ENCODE results near the gene BCLAF3. TPM values are rescaled to one million over a fixed set of nuclear protein-coding genes. Genes with fewer than 3 reads are reported as not detected.

Gene BCLAF3
- total and polyA plus RNA-seq, 2 donors (not counting 1 experiment from before 2014, with no cell fraction given), result 3.1 to 21.5 TPM

- Mint-ChIP-seq H3K27me3 (no peaks in the 10 kb centered on the region), H3K4me1 (peaks cover 17% of the 10 kb centered on the region), H3K4me3 (no peak overlapping the region), H3K27ac (no peak overlapping the region), H3K9me3 (ENCODE audit: insufficient read depth) (no peaks in the 10 kb centered on the region)
- ATAC-seq (ENCODE audit: low read depth) (no peak), DNase-seq (no peak)
- Histone ChIP-seq H3K4me1 (ENCODE audit: control insufficient read depth in 2 of 2, insufficient read depth in 2 of 2, low read length in 2 of 2) (no peaks in the 10 kb centered on the region), H4K20me1 (ENCODE audit: control insufficient read depth, insufficient read depth, low read length, poor library complexity, severe bottlenecking) (peaks cover 9% of the 10 kb centered on the region), H3K9ac (ENCODE audit: low read length) (no peak overlapping the region), H3K79me2 (ENCODE audit: control insufficient read depth, insufficient read depth, low read length) (peaks cover 49% of the 10 kb centered on the region), H3K4me3 (ENCODE audit: control extremely low read depth in 1 of 5, extremely low read depth in 1 of 5, insufficient read depth in 1 of 5, low read depth in 2 of 5, low read length in 4 of 5) (no peak overlapping the region), H2AFZ (ENCODE audit: insufficient read depth, low read depth, low read length, poor library complexity, severe bottlenecking) (no peak overlapping the region), H3K4me2 (replicated peaks; ENCODE audit: low read depth, low read length, poor library complexity, severe bottlenecking) (no peak overlapping the region), H3K27ac (ENCODE audit: low read length in 2 of 2) (no peak overlapping the region), H3K27me3 (replicated peaks in 1 of 4; ENCODE audit: control extremely low read depth in 1 of 4, control insufficient read depth in 3 of 4, insufficient read depth in 4 of 4, low read length in 3 of 4) (no peaks in the 10 kb centered on the region), H3K9me3 (ENCODE audit: control extremely low read depth in 1 of 3, control insufficient read depth in 2 of 3, insufficient read depth in 1 of 3, low read length in 2 of 3) (no peaks in the 10 kb centered on the region), H3K36me3 (replicated peaks in 1 of 2; ENCODE audit: control extremely low read depth in 1 of 2, control insufficient read depth in 1 of 2, extremely low read depth in 1 of 2, insufficient read depth in 2 of 2, low read length in 1 of 2) (no peaks in the 10 kb centered on the region)
- ChIA-PET CTCF (no interaction called here), POLR2A (no interaction called here)
- intact Hi-C loops (cut with micrococcal nuclease), result no loop called here
- TF ChIP-seq CTCF (IDR thresholded peaks at IDR 0.05) (no peak), EZH2 (IDR thresholded peaks at IDR 0.05; ENCODE audit: borderline replicate concordance, insufficient read depth, low read depth, low read length, poor library complexity, severe bottlenecking) (no peak)
Observed at GRCh38 chrX:19975845-19976244, 15.0 kb downstream of the BCLAF3 start.

- TF ChIP-seq EZH2 (IDR thresholded peaks at IDR 0.05; ENCODE audit: borderline replicate concordance, insufficient read depth, low read depth, low read length, poor library complexity, severe bottlenecking), result no peak
- Histone ChIP-seq H3K36me3 (replicated peaks in 1 of 2; ENCODE audit: control extremely low read depth in 1 of 2, control insufficient read depth in 1 of 2, extremely low read depth in 1 of 2, insufficient read depth in 2 of 2, low read length in 1 of 2) (no peaks in the 10 kb centered on the region), H4K20me1 (ENCODE audit: control insufficient read depth, insufficient read depth, low read length, poor library complexity, severe bottlenecking) (peaks cover 9% of the 10 kb centered on the region), H3K4me2 (replicated peaks; ENCODE audit: low read depth, low read length, poor library complexity, severe bottlenecking) (no peak overlapping the region), H3K9ac (ENCODE audit: low read length) (no peak overlapping the region), H3K27ac (ENCODE audit: low read length in 2 of 2) (no peak overlapping the region), H2AFZ (ENCODE audit: insufficient read depth, low read depth, low read length, poor library complexity, severe bottlenecking) (no peak overlapping the region), H3K4me1 (ENCODE audit: control insufficient read depth in 2 of 2, insufficient read depth in 2 of 2, low read length in 2 of 2) (no peaks in the 10 kb centered on the region), H3K4me3 (ENCODE audit: control extremely low read depth in 1 of 5, extremely low read depth in 1 of 5, insufficient read depth in 1 of 5, low read depth in 2 of 5, low read length in 4 of 5) (no peak overlapping the region), H3K9me3 (ENCODE audit: control extremely low read depth in 1 of 3, control insufficient read depth in 2 of 3, insufficient read depth in 1 of 3, low read length in 2 of 3) (no peaks in the 10 kb centered on the region), H3K79me2 (ENCODE audit: control insufficient read depth, insufficient read depth, low read length) (peaks cover 27% of the 10 kb centered on the region), H3K27me3 (replicated peaks in 1 of 4; ENCODE audit: control extremely low read depth in 1 of 4, control insufficient read depth in 3 of 4, insufficient read depth in 4 of 4, low read length in 3 of 4) (no peaks in the 10 kb centered on the region)
- no peak overlapping the region for H3K4me3 Mint-ChIP-seq
- intact Hi-C loops (cut with micrococcal nuclease), result no loop called here
- DNase-seq, result no peak
- H3K27ac Mint-ChIP-seq, result no peak overlapping the region
- no peaks in the 10 kb centered on the region for H3K27me3 Mint-ChIP-seq
- ChIA-PET CTCF (no interaction called here), POLR2A (interaction anchor here (0.6 kb wide), 1 partner anchor 11 kb away, joined by 7 read pairs; no protein-coding TSS in a partner anchor)
- no peaks in the 10 kb centered on the region for H3K9me3 Mint-ChIP-seq (ENCODE audit: insufficient read depth)
- ATAC-seq (ENCODE audit: low read depth), result no peak
- peaks cover 13% of the 10 kb centered on the region for H3K4me1 Mint-ChIP-seq
Observed at GRCh38 chrX:19972984-19973383, 17.9 kb downstream of the BCLAF3 start.
